Mononuclear cell (primary cell): ENCODE results near the gene PYGO1. TPM values are rescaled to one million over a fixed set of nuclear protein-coding genes. Genes with fewer than 3 reads are reported as not detected.
"Not testable (repeated sequence)": the region's sequence is repeated elsewhere in the genome, so short reads cannot be mapped to it uniquely, and the experiment has no call there.

Experiments
- H3K27me3 ChIP-seq: 2 replicates; pipeline ENCODE4 v1.6.0; 2011; ENCODE audit warnings: low read length, control low read depth; ENCODE audit not compliant: insufficient read depth
- H3K4me1 ChIP-seq: 2 replicates; pipeline ENCODE4 v1.5.1; 2011; ENCODE audit warnings: mild to moderate bottlenecking, low read length, control low read depth; ENCODE audit not compliant: insufficient read depth
- H3K4me3 ChIP-seq: 2 replicates; pipeline ENCODE4 v1.5.1; 2011; ENCODE audit warnings: mild to moderate bottlenecking, low read length, moderate library complexity
- H3K9me3 ChIP-seq: 2 replicates; pipeline ENCODE4 v1.5.1; 2011; ENCODE audit warnings: low read depth, mild to moderate bottlenecking, control low read depth, low read length
- total RNA-seq: library from RNA; depleted of rRNA; stranded (reverse); fragments of >200 nt; gene quantifications from one replicate; pipeline ENCODE4 v1.2.3, GENCODE V29; 2012

Gene PYGO1
- total RNA-seq, 1 donor: under 0.01 TPM

- no peaks in the 10 kb centered on the region for H3K9me3 ChIP-seq
- H3K4me3 ChIP-seq: no peak overlapping the region
- no peaks in the 10 kb centered on the region for H3K27me3 ChIP-seq
- no peaks in the 10 kb centered on the region for H3K4me1 ChIP-seq
Measured at GRCh38 chr15:55532944-55533343, 55.2 kb downstream of the PYGO1 start.

GRCh38 chr15:55530861-55531313 is 57.3 kb downstream of the PYGO1 start:
- Histone ChIP-seq H3K4me3 (no peak overlapping the region), H3K4me1 (no peaks in the 10 kb centered on the region), H3K9me3 (no peaks in the 10 kb centered on the region), H3K27me3 (no peaks in the 10 kb centered on the region)

GRCh38 chr15:55528812-55529211 is 59.3 kb downstream of the PYGO1 start:
- H3K27me3 ChIP-seq: peaks cover 6% of the 10 kb centered on the region
- no peak overlapping the region for H3K4me3 ChIP-seq
- H3K9me3 ChIP-seq: no peaks in the 10 kb centered on the region
- H3K4me1 ChIP-seq: no peaks in the 10 kb centered on the region

- Histone ChIP-seq H3K9me3 (no peaks in the 10 kb centered on the region), H3K27me3 (peaks cover 6% of the 10 kb centered on the region), H3K4me1 (no peaks in the 10 kb centered on the region), H3K4me3 (no peak overlapping the region)
Measured at GRCh38 chr15:55527150-55527549, 61.0 kb downstream of the PYGO1 start.

GRCh38 chr15:55526559-55527036 is 61.5 kb downstream of the PYGO1 start:
- H3K4me1 ChIP-seq: no peaks in the 10 kb centered on the region
- H3K4me3 ChIP-seq: no peak overlapping the region
- peaks cover 6% of the 10 kb centered on the region for H3K27me3 ChIP-seq
- H3K9me3 ChIP-seq: no peaks in the 10 kb centered on the region

- H3K4me3 ChIP-seq: no peak overlapping the region
- no peaks in the 10 kb centered on the region for H3K9me3 ChIP-seq
- peaks cover 6% of the 10 kb centered on the region for H3K27me3 ChIP-seq
- no peaks in the 10 kb centered on the region for H3K4me1 ChIP-seq
Measured at GRCh38 chr15:55522742-55523450, 65.2 kb downstream of the PYGO1 start.

GRCh38 chr15:55518641-55519040 is 69.5 kb downstream of the PYGO1 start:
- H3K4me1 ChIP-seq: no peaks in the 10 kb centered on the region

GRCh38 chr15:55518009-55518408 is 70.1 kb downstream of the PYGO1 start:
- H3K4me1 ChIP-seq: no peaks in the 10 kb centered on the region
- no peaks in the 10 kb centered on the region for H3K27me3 ChIP-seq
- no peak overlapping the region for H3K4me3 ChIP-seq
- H3K9me3 ChIP-seq: no peaks in the 10 kb centered on the region

More at GRCh38 chr15:55518641-55519040, 69.5 kb downstream of the PYGO1 start:
- no peak overlapping the region for H3K4me3 ChIP-seq
- no peaks in the 10 kb centered on the region for H3K27me3 ChIP-seq
- H3K9me3 ChIP-seq: no peaks in the 10 kb centered on the region

- H3K4me3 ChIP-seq: no peak overlapping the region
- H3K9me3 ChIP-seq: no peaks in the 10 kb centered on the region
- H3K27me3 ChIP-seq: no peaks in the 10 kb centered on the region
- no peaks in the 10 kb centered on the region for H3K4me1 ChIP-seq
Measured at GRCh38 chr15:55515991-55516776, 72.0 kb downstream of the PYGO1 start.

- H3K4me3 ChIP-seq: no peak overlapping the region
- H3K4me1 ChIP-seq: no peaks in the 10 kb centered on the region
- no peaks in the 10 kb centered on the region for H3K9me3 ChIP-seq
- H3K27me3 ChIP-seq: no peaks in the 10 kb centered on the region
Measured at GRCh38 chr15:55515491-55515890, 72.7 kb downstream of the PYGO1 start.

- no peaks in the 10 kb centered on the region for H3K4me1 ChIP-seq
- H3K27me3 ChIP-seq: no peaks in the 10 kb centered on the region
- no peak overlapping the region for H3K4me3 ChIP-seq
- no peaks in the 10 kb centered on the region for H3K9me3 ChIP-seq
Measured at GRCh38 chr15:55514414-55514850, 73.7 kb downstream of the PYGO1 start.

- H3K27me3 ChIP-seq, H3K4me3 ChIP-seq, H3K9me3 ChIP-seq, H3K4me1 ChIP-seq: not testable (repeated sequence)
Measured at GRCh38 chr15:55513621-55514413, 74.3 kb downstream of the PYGO1 start.

GRCh38 chr15:55513152-55513551 is 75.0 kb downstream of the PYGO1 start:
- Histone ChIP-seq H3K4me1 (no peaks in the 10 kb centered on the region), H3K9me3 (no peaks in the 10 kb centered on the region), H3K4me3 (no peak overlapping the region), H3K27me3 (no peaks in the 10 kb centered on the region)

GRCh38 chr15:55507567-55507966 is 80.6 kb downstream of the PYGO1 start:
- H3K4me1 ChIP-seq: no peaks in the 10 kb centered on the region
- H3K9me3 ChIP-seq: no peaks in the 10 kb centered on the region
- no peaks in the 10 kb centered on the region for H3K27me3 ChIP-seq
- H3K4me3 ChIP-seq: no peak overlapping the region

GRCh38 chr15:55505407-55505806 is 82.7 kb downstream of the PYGO1 start:
- not testable (repeated sequence) for H3K4me1 ChIP-seq, H3K4me3 ChIP-seq, H3K9me3 ChIP-seq, H3K27me3 ChIP-seq
